ENCODE data around the gene MITF.

MITF gene

DNA sequence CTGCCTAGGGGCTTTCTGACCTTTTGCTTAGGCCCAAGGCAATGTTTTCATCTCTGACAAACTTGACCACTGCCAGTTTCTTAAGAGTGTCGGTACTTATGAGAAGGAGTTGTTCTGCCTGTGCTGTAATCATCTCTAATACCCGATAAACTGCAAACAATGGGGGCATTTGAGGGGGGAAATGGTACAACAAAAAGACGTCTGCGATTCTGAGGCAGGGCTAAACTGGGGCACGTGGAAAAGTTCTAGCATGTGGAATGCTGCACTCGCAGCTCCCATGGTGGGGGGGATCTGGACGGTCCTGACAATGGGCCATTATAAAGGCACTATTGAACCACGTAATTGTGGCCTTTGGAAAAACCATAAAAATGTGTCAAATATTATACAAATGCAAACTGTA lies 187.1 kb downstream of the MITF start:
- Histone ChIP-seq H3K36me3 (ENCODE audit: control insufficient read depth in 1 of 2, insufficient read depth in 2 of 2, low read length in 2 of 2) (no peaks in the 10 kb centered on the region), H3K4me1 (ENCODE audit: control insufficient read depth in 1 of 2, insufficient read depth in 2 of 2, low read length in 2 of 2) (no peaks in the 10 kb centered on the region), H3K4me3 (ENCODE audit: low read depth in 1 of 2, low read length in 2 of 2) (no peak overlapping the region), H3K27ac (ENCODE audit: low read length) (no peak overlapping the region), H3K9me3 (ENCODE audit: control insufficient read depth in 1 of 2, low read length in 2 of 2) (no peaks in the 10 kb centered on the region), H3K27me3 (ENCODE audit: low read depth, low read length) (no peaks in the 10 kb centered on the region)

DNA sequence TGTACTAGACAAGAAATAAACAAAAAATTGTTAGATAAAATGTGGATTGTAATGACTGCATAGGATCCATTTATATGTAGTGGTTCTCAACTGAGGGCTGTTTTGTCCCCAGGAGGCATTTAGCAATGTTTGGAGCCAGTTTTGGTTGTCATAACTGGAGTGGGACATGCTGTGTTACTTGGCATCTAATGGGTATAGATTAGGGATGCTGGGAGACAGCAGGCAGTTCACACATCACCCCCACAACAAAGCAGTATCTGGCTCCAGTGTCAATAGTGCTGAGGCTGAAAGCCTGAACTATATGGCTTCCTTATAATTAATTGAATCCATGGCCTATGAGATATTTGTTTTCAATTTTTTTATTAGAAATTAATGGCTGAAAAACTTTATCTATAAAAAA lies 188.3 kb downstream of the MITF start:
- no peaks in the 10 kb centered on the region for H3K4me1 ChIP-seq (ENCODE audit: control insufficient read depth in 1 of 2, insufficient read depth in 2 of 2, low read length in 2 of 2)
- no peaks in the 10 kb centered on the region for H3K36me3 ChIP-seq (ENCODE audit: control insufficient read depth in 1 of 2, insufficient read depth in 2 of 2, low read length in 2 of 2)
- no peaks in the 10 kb centered on the region for H3K9me3 ChIP-seq (ENCODE audit: control insufficient read depth in 1 of 2, low read length in 2 of 2)
- H3K4me3 ChIP-seq (ENCODE audit: low read depth in 1 of 2, low read length in 2 of 2): no peak overlapping the region
- no peaks in the 10 kb centered on the region for H3K27me3 ChIP-seq (ENCODE audit: low read depth, low read length)
- H3K27ac ChIP-seq (ENCODE audit: low read length): no peak overlapping the region

DNA sequence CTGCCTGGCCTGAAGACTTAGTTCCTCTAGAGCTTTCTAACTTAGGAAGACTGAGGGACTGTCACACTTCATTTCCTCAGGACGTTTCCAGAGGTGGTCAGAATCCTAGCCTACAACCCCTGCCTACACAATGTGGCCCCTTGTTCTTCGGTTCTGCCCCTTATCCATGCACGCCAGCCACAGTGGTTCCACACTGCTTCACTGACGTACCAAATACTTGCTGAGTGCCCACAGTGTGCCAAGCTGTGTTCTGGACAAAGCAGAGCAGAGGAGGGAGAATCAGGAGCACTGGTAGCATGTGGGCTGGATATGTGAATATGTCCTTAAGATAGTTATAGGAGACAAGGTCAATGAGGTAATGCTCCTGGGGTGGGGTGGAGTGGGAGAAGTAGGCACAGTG lies 189.8 kb downstream of the MITF start:
- Histone ChIP-seq H3K4me3 (ENCODE audit: low read depth in 1 of 2, low read length in 2 of 2) (no peak overlapping the region), H3K36me3 (ENCODE audit: control insufficient read depth in 1 of 2, insufficient read depth in 2 of 2, low read length in 2 of 2) (no peaks in the 10 kb centered on the region), H3K27me3 (ENCODE audit: low read depth, low read length) (no peaks in the 10 kb centered on the region), H3K27ac (ENCODE audit: low read length) (no peak overlapping the region), H3K9me3 (ENCODE audit: control insufficient read depth in 1 of 2, low read length in 2 of 2) (no peaks in the 10 kb centered on the region), H3K4me1 (ENCODE audit: control insufficient read depth in 1 of 2, insufficient read depth in 2 of 2, low read length in 2 of 2) (no peaks in the 10 kb centered on the region)

DNA sequence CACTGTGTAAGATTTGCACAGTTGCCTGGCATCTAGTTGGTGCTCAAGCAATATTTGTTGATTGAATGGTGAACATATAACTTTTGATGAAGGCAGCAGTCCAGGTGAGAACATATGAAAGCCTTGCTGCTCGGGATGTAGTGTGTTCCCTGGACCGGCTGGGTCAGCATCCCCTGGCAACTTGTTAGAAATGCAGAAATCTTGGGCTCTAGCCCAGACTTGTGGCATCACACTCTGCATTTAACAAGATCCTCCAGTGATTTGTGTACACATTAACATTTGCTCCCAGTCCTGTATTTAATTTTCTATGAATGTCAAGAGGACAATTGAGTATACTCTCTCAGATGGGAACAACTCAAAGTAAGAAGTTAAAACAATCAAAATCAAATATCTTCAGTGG lies 191.3 kb downstream of the MITF start:
- Histone ChIP-seq H3K36me3 (ENCODE audit: control insufficient read depth in 1 of 2, insufficient read depth in 2 of 2, low read length in 2 of 2) (no peaks in the 10 kb centered on the region), H3K27ac (ENCODE audit: low read length) (no peak overlapping the region), H3K27me3 (ENCODE audit: low read depth, low read length) (no peaks in the 10 kb centered on the region), H3K9me3 (ENCODE audit: control insufficient read depth in 1 of 2, low read length in 2 of 2) (no peaks in the 10 kb centered on the region), H3K4me1 (ENCODE audit: control insufficient read depth in 1 of 2, insufficient read depth in 2 of 2, low read length in 2 of 2) (no peaks in the 10 kb centered on the region), H3K4me3 (ENCODE audit: low read depth in 1 of 2, low read length in 2 of 2) (no peak overlapping the region)

DNA sequence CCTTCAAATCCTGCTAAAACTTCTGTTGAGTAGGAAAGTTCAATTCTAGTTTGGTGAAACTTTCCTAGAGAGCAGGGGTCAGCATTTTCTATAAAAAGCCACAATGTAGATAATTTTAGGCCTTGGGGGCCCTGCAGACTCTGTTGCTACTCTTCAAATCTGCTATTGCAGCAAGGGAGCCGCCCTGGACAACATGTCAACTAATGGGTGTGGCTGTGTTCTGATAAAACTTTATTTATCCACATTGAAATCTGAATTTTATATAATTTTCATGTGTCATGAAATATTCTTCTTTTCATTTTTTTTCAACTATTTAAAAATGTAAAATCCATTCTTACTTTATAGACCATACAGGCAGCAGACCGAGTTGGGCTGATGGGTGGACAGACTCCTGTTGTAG lies 192.8 kb downstream of the MITF start:
- H3K27ac ChIP-seq (ENCODE audit: low read length): no peak overlapping the region
- H3K4me1 ChIP-seq (ENCODE audit: control insufficient read depth in 1 of 2, insufficient read depth in 2 of 2, low read length in 2 of 2): no peaks in the 10 kb centered on the region
- no peaks in the 10 kb centered on the region for H3K9me3 ChIP-seq (ENCODE audit: control insufficient read depth in 1 of 2, low read length in 2 of 2)
- H3K36me3 ChIP-seq (ENCODE audit: control insufficient read depth in 1 of 2, insufficient read depth in 2 of 2, low read length in 2 of 2): no peaks in the 10 kb centered on the region
- no peak overlapping the region for H3K4me3 ChIP-seq (ENCODE audit: low read depth in 1 of 2, low read length in 2 of 2)
- H3K27me3 ChIP-seq (ENCODE audit: low read depth, low read length): no peaks in the 10 kb centered on the region

DNA sequence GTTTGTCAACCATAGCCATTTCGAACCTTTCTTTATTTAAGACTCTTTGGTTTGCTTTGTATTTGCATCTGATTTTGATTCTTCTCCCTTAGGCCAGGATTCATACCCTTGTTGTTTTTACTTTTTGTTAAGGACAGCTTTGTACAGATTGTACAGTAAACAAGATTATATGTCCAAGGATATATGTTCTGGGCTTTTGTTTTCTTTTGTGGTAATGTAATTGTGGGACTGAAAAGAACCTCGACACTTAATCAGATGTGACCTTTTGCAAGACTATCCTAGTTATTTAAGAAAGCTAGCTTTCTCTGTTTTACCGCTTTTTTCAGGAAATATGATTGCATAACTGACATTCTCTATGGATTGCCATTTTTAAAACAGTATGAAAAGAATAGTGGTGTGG lies 193.2 kb downstream of the MITF start:
- no peaks in the 10 kb centered on the region for H3K36me3 ChIP-seq (ENCODE audit: control insufficient read depth in 1 of 2, insufficient read depth in 2 of 2, low read length in 2 of 2)
- H3K4me1 ChIP-seq (ENCODE audit: control insufficient read depth in 1 of 2, insufficient read depth in 2 of 2, low read length in 2 of 2): no peaks in the 10 kb centered on the region
- H3K4me3 ChIP-seq (ENCODE audit: low read depth in 1 of 2, low read length in 2 of 2): no peak overlapping the region
- H3K9me3 ChIP-seq (ENCODE audit: control insufficient read depth in 1 of 2, low read length in 2 of 2): no peaks in the 10 kb centered on the region
- H3K27me3 ChIP-seq (ENCODE audit: low read depth, low read length): no peaks in the 10 kb centered on the region
- H3K27ac ChIP-seq (ENCODE audit: low read length): no peak overlapping the region

DNA sequence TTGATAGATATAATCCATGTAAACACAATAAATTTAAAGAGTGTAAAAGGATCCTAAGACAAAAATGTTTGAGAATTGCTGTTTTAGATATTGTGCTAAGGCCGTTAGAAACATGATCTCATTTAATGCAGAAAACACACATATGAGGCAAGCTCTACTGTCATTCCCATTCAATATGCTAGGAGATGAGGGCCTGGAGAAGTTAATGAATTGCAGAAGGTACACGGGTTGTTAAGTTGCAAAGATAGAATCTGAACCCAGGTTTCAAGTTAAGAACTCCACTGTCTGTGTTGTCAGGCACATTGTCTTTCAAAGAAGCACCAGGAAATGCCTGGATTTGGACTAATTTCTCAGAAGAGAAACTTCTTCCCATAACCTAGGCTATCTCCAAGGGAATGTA lies 195.1 kb downstream of the MITF start:
- H3K4me1 ChIP-seq (ENCODE audit: control insufficient read depth in 1 of 2, insufficient read depth in 2 of 2, low read length in 2 of 2): no peaks in the 10 kb centered on the region
- no peak overlapping the region for H3K4me3 ChIP-seq (ENCODE audit: low read depth in 1 of 2, low read length in 2 of 2)
- no peak overlapping the region for H3K27ac ChIP-seq (ENCODE audit: low read length)
- no peaks in the 10 kb centered on the region for H3K27me3 ChIP-seq (ENCODE audit: low read depth, low read length)
- H3K36me3 ChIP-seq (ENCODE audit: control insufficient read depth in 1 of 2, insufficient read depth in 2 of 2, low read length in 2 of 2): peaks cover 0 to 6% of the 10 kb centered on the region in 2 donors
- H3K9me3 ChIP-seq (ENCODE audit: control insufficient read depth in 1 of 2, low read length in 2 of 2): no peaks in the 10 kb centered on the region

DNA sequence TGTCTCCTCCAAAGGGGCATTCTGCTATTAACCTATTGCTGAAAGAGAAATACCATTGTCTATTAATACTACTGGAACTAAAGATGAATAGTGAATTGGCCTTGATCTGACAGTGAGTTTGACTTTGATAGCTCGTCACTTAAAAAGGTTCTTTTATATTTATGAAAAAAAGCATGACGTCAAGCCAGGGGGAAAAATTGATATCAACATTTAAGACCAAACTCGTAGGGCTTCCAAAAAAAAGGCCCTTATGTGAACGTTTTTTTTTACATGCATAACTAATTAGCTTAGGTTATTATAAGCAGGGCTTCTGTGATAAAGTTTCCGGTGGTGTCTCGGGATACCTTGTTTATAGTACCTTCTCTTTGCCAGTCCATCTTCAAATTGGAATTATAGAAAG lies 197.0 kb downstream of the MITF start:
- H3K36me3 ChIP-seq (ENCODE audit: control insufficient read depth in 1 of 2, insufficient read depth in 2 of 2, low read length in 2 of 2): peaks cover 4 to 6% of the 10 kb centered on the region in 2 donors
- no peaks in the 10 kb centered on the region for H3K4me1 ChIP-seq (ENCODE audit: control insufficient read depth in 1 of 2, insufficient read depth in 2 of 2, low read length in 2 of 2)
- no peak overlapping the region for H3K4me3 ChIP-seq (ENCODE audit: low read depth in 1 of 2, low read length in 2 of 2)
- no peaks in the 10 kb centered on the region for H3K27me3 ChIP-seq (ENCODE audit: low read depth, low read length)
- no peaks in the 10 kb centered on the region for H3K9me3 ChIP-seq (ENCODE audit: control insufficient read depth in 1 of 2, low read length in 2 of 2)
- H3K27ac ChIP-seq (ENCODE audit: low read length): no peak overlapping the region

DNA sequence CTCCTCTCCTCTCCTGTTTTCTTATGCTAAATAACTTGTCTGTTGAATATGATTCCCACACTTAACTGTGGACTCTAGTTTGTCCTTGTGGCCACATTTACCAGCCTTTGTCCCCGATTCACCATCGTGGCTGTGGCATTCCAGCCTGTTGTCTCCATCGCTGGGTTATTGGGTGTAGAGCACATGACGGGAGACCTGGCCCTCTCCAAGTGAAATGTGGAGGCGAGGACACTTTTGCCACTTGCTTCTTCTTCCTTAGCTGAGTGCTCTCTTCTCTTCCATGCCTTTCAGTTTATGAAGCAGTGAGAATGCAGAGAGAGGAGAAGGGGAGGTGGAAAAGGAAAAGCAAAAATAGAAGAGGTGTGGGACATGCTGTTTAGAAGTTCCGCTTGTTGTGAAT lies 198.8 kb downstream of the MITF start:
- no peak overlapping the region for H3K27ac ChIP-seq (ENCODE audit: low read length)
- H3K36me3 ChIP-seq (ENCODE audit: control insufficient read depth in 1 of 2, insufficient read depth in 2 of 2, low read length in 2 of 2): peaks cover 6 to 7% of the 10 kb centered on the region in 2 donors
- H3K27me3 ChIP-seq (ENCODE audit: low read depth, low read length): no peaks in the 10 kb centered on the region

DNA sequence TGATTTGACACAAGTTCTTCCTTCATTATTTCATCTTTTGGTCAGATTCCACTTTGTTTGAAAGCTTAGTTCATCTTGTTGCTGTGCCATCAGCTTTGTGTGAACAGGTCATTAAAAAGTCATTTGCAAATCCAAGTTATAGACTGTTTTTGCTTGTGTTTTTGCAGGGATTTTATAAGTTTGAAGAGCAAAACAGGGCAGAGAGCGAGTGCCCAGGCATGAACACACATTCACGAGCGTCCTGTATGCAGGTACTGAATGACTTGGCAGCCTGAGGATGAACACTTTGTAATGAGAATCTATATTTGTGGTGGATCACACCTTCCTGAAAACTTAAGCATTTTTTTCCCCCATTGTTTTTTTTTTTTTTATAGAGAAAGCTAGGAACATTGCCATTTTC lies 199.7 kb downstream of the MITF start:
- no peak overlapping the region for H3K4me3 ChIP-seq (ENCODE audit: low read depth in 1 of 2, low read length in 2 of 2)
- no peak overlapping the region for H3K27ac ChIP-seq (ENCODE audit: low read length)
- H3K4me1 ChIP-seq (ENCODE audit: control insufficient read depth in 1 of 2, insufficient read depth in 2 of 2, low read length in 2 of 2): no peaks in the 10 kb centered on the region
- peaks cover 7% of the 10 kb centered on the region in 2 donors for H3K36me3 ChIP-seq (ENCODE audit: control insufficient read depth in 1 of 2, insufficient read depth in 2 of 2, low read length in 2 of 2)
- H3K27me3 ChIP-seq (ENCODE audit: low read depth, low read length): no peaks in the 10 kb centered on the region
- no peaks in the 10 kb centered on the region for H3K9me3 ChIP-seq (ENCODE audit: control insufficient read depth in 1 of 2, low read length in 2 of 2)

More for the DNA sequence above, 198.8 kb downstream of the MITF start:
- no peaks in the 10 kb centered on the region for H3K4me1 ChIP-seq (ENCODE audit: control insufficient read depth in 1 of 2, insufficient read depth in 2 of 2, low read length in 2 of 2)
- H3K4me3 ChIP-seq (ENCODE audit: low read depth in 1 of 2, low read length in 2 of 2): no peak overlapping the region
- H3K9me3 ChIP-seq (ENCODE audit: control insufficient read depth in 1 of 2, low read length in 2 of 2): no peaks in the 10 kb centered on the region

DNA sequence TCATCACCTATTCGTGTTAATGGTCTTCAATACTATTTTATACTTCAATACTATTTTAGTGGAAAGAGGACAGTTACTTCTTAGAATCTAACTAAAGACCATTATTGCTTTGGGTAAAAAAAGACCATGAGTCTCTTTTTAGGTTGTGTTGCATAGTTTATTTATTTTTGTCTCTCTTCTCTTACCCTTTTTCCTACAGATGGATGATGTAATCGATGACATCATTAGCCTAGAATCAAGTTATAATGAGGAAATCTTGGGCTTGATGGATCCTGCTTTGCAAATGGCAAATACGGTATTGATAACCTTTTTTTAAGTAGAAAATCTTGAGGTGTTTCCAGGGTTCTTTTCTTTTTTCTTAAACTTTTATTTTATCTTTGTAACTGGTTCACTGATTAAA lies 201.8 kb downstream of the MITF start:
- Histone ChIP-seq H3K36me3 (ENCODE audit: control insufficient read depth in 1 of 2, insufficient read depth in 2 of 2, low read length in 2 of 2) (peaks cover 7 to 12% of the 10 kb centered on the region in 2 donors), H3K27ac (ENCODE audit: low read length) (no peak overlapping the region), H3K4me3 (ENCODE audit: low read depth in 1 of 2, low read length in 2 of 2) (no peak overlapping the region), H3K4me1 (ENCODE audit: control insufficient read depth in 1 of 2, insufficient read depth in 2 of 2, low read length in 2 of 2) (no peaks in the 10 kb centered on the region), H3K9me3 (ENCODE audit: control insufficient read depth in 1 of 2, low read length in 2 of 2) (no peaks in the 10 kb centered on the region), H3K27me3 (ENCODE audit: low read depth, low read length) (no peaks in the 10 kb centered on the region)

DNA sequence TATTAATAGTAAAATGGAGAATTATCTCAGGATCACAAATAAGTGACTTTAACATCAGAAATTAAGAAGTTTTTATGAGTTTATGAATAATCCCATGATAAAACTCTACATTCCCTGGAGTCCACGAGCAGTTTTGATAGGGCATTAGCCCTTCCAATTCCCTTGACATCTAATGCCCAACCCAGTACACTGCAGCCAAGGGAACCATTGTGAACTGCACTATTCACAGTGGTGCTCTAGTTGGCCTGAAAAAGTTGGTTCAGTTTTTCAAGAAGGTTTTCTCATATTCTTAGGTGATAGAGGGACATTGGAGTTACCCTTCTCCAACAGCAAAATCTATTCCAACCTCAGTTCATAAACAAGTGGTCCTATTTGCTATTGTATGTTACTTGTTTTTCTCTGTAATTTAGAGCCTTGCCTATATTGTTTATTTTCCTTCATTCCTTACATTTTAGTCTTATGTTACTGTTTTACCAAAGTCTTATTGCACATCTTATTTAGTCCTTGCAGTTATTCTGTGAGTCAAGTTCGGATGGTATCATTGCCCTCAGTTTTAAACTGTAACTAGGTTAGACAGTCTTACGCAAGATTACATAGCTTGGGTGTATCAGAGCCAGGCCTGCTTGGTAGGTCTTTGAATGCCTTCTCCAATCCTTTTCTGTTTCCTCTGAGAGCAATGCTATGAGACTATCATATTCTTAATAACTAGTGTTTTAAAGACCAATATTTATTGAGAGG lies 202.3 kb downstream of the MITF start:
- H3K4me1 ChIP-seq (ENCODE audit: control insufficient read depth in 1 of 2, insufficient read depth in 2 of 2, low read length in 2 of 2): no peaks in the 10 kb centered on the region
- no peak overlapping the region for H3K4me3 ChIP-seq (ENCODE audit: low read depth in 1 of 2, low read length in 2 of 2)
- peaks cover 7 to 12% of the 10 kb centered on the region in 2 donors for H3K36me3 ChIP-seq (ENCODE audit: control insufficient read depth in 1 of 2, insufficient read depth in 2 of 2, low read length in 2 of 2)
- H3K27me3 ChIP-seq (ENCODE audit: low read depth, low read length): no peaks in the 10 kb centered on the region
- H3K9me3 ChIP-seq (ENCODE audit: control insufficient read depth in 1 of 2, low read length in 2 of 2): no peaks in the 10 kb centered on the region
- no peak overlapping the region for H3K27ac ChIP-seq (ENCODE audit: low read length)
